ENCODE measurements around the gene ZGPAT.
A peak's percentile ranks its signal among the peaks of the same experiment; 100 is the strongest.
"Not testable (repeated sequence)": the region's sequence is repeated elsewhere in the genome, so short reads cannot be mapped to it uniquely, and the experiment has no call there.

The ZGPAT gene

DNA sequence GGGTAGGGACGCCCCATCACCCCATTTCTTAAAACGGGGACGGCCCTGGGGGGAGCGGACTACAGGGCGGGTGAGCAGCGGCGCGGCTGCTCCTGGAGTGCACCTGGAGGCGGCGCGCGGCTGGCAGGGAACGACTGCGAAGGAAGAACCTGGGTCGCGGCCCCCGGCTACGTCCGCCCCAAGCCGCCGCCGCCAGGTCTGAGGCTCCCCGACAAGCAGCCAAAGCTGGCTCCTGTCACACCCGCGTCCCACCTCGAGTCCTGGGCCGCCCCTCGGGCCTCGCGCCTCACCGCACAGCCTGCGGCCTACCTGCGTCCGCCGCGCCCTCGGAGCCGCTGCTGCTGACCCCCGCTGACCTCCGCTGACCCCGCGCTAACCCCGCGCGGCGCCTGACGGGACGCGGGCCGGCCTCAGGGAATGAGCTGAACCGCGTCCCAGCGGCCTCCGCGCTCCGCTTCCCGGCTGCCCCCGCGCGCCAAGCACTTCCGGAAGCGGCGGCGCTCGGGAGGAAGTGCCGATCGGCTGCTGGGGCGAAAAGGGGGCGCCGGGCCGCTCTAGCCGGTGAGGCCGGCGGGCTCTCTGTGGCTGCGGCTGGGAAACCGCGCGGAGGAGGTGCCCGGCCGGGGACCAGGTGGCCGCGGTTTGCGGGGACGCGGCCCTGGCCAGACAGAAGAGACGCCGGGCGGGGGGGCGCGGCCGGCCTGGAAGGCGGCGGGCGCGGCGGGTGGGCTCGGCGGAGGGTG lies at the start of gene ZGPAT, which contains the start of gene ARFRP1:
TSS of gene ZGPAT (plus strand) at position 482 of the 743 bp plus-strand sequence. CDS start 542 bp downstream, outside the sequence.
TSS of gene ARFRP1 (minus strand) at position 419 of the 743 bp plus-strand sequence. CDS start 885 bp downstream, outside the sequence.
- Histone ChIP-seq H3K36me3 (ENCODE audit: insufficient read depth, low read length) (peaks cover 22% of the 10 kb centered on the region), H2AFZ (ENCODE audit: low read length, unreplicated experiment) (peak within 1 kb of the TSS; percentile 66), H3K4me1 (ENCODE audit: control insufficient read depth, insufficient read depth, low read length, unreplicated experiment) (peaks cover 23% of the 10 kb centered on the region), H3K27me3 (ENCODE audit: insufficient read depth, low read length) (no peaks in the 10 kb centered on the region), H3K4me3 (ENCODE audit: low read depth, low read length) (peak within 1 kb of the TSS; percentile 85), H3K27ac (ENCODE audit: low read depth, low read length) (peak within 1 kb of the TSS; percentile 60), H3K79me2 (ENCODE audit: control insufficient read depth, insufficient read depth, low read length, unreplicated experiment) (peaks cover 73% of the 10 kb centered on the region)

DNA sequence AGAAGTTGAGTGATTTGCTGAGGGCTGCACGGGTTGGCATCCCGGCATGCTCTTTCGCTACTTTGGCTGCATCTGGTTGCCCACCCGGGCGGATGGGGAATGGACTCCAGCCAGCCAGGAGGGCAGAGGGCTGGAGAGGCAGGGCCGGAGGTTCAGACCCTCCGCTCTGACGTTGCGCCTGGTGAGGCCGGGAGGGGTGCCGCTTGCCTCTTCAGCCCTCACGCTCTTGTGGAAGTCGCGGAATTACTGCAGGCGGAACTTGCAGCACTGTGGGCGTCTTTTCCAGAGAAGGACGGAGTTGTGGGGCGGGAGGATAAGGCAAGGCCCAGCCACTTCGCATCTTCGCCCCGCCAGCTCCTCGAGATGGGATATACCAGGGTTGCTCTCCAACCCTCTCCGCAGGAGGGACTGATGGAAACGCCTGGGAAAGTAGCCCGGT lies 49.1 kb upstream of the ZGPAT start:
- Histone ChIP-seq H3K4me1 (ENCODE audit: control insufficient read depth, insufficient read depth, low read length, unreplicated experiment) (peaks cover 14% of the 10 kb centered on the region), H3K4me3 (ENCODE audit: low read depth, low read length) (peak overlapping the region; percentile 86), H3K27me3 (ENCODE audit: insufficient read depth, low read length) (no peaks in the 10 kb centered on the region), H3K79me2 (ENCODE audit: control insufficient read depth, insufficient read depth, low read length, unreplicated experiment) (peaks cover 20% of the 10 kb centered on the region), H2AFZ (ENCODE audit: low read length, unreplicated experiment) (peak overlapping the region; percentile 45), H3K27ac (ENCODE audit: low read depth, low read length) (peak overlapping the region; percentile 69; the same call in 1 of the 2 replicates), H3K36me3 (ENCODE audit: insufficient read depth, low read length) (no peaks in the 10 kb centered on the region)

DNA sequence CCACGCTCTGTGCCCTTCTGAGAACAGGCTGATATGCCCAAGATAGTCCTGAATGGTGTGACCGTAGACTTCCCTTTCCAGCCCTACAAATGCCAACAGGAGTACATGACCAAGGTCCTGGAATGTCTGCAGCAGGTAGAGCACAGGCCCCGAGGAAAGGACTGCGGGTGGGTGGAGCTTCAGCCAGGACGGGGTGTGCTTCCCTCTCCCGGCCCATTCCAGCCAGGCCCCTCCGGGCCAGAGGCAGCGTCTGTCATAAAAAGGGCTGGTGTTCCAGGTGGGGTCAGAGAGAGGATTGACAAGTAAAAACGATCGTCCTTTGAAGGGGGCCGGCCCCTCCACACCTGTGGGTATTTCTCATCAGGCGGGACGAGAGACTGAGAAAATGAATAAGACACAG lies 48.5 kb upstream of the ZGPAT start:
- Histone ChIP-seq H3K27me3 (ENCODE audit: insufficient read depth, low read length) (no peaks in the 10 kb centered on the region), H3K27ac (ENCODE audit: low read depth, low read length) (peak overlapping the region; percentile 69; the same call in 1 of the 2 replicates), H3K4me3 (ENCODE audit: low read depth, low read length) (peak overlapping the region; percentile 86), H3K4me1 (ENCODE audit: control insufficient read depth, insufficient read depth, low read length, unreplicated experiment) (peaks cover 14% of the 10 kb centered on the region), H3K79me2 (ENCODE audit: control insufficient read depth, insufficient read depth, low read length, unreplicated experiment) (peaks cover 20% of the 10 kb centered on the region), H3K36me3 (ENCODE audit: insufficient read depth, low read length) (no peaks in the 10 kb centered on the region), H2AFZ (ENCODE audit: low read length, unreplicated experiment) (no peak overlapping the region)

GRCh38 chr20:63660174-63660573 lies 47.7 kb upstream of the ZGPAT start:
- H3K4me3 ChIP-seq (ENCODE audit: low read depth, low read length); H2AFZ ChIP-seq (ENCODE audit: low read length, unreplicated experiment); H3K36me3 ChIP-seq (ENCODE audit: insufficient read depth, low read length); H3K27me3 ChIP-seq (ENCODE audit: insufficient read depth, low read length); H3K27ac ChIP-seq (ENCODE audit: low read depth, low read length): not testable (repeated sequence)
- Histone ChIP-seq H3K79me2 (ENCODE audit: control insufficient read depth, insufficient read depth, low read length, unreplicated experiment) (peaks cover 20% of the 10 kb centered on the region), H3K4me1 (ENCODE audit: control insufficient read depth, insufficient read depth, low read length, unreplicated experiment) (peaks cover 14% of the 10 kb centered on the region)

DNA sequence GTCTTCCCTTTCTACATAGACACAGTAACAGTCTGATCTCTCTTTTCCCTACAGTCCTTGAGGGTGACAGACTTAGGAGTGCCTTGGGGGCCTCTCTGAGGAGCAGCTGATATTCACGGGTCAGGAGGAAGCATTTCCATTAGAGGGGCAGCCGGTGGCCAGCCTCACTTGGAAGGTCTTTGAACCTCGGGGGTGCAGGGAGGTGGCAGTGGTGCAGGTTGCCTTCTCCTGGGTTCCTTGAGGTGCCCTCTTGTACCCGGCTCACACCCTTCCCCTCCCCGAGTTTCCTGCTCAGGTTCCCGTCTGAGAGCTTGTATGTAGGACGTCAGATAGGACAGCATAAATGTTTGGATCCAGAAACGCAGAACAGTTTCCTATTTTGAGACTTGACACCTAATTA lies 47.2 kb upstream of the ZGPAT start:
- no peaks in the 10 kb centered on the region for H3K36me3 ChIP-seq (ENCODE audit: insufficient read depth, low read length)
- H3K27me3 ChIP-seq (ENCODE audit: insufficient read depth, low read length) = no peaks in the 10 kb centered on the region
- peaks cover 14% of the 10 kb centered on the region for H3K4me1 ChIP-seq (ENCODE audit: control insufficient read depth, insufficient read depth, low read length, unreplicated experiment)
- H3K4me3 ChIP-seq (ENCODE audit: low read depth, low read length) = no peak overlapping the region
- no peak overlapping the region for H2AFZ ChIP-seq (ENCODE audit: low read length, unreplicated experiment)
- H3K79me2 ChIP-seq (ENCODE audit: control insufficient read depth, insufficient read depth, low read length, unreplicated experiment) = peaks cover 20% of the 10 kb centered on the region
- no peak overlapping the region for H3K27ac ChIP-seq (ENCODE audit: low read depth, low read length)

DNA sequence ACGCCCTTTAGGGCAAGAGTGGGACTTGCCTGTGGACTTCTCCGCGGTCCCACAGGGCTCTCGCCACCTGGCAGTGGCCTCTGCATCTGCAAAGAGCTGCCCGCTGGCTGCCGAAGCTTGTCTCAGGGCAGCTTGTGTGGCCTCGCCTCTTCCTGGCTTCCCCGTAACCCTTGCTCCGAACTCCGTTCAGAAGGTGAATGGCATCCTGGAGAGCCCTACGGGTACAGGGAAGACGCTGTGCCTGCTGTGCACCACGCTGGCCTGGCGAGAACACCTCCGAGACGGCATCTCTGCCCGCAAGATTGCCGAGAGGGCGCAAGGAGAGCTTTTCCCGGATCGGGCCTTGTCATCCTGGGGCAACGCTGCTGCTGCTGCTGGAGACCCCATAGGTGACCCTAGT lies 46.7 kb upstream of the ZGPAT start:
- Histone ChIP-seq H3K79me2 (ENCODE audit: control insufficient read depth, insufficient read depth, low read length, unreplicated experiment) (peaks cover 20% of the 10 kb centered on the region), H3K36me3 (ENCODE audit: insufficient read depth, low read length) (no peaks in the 10 kb centered on the region), H3K4me1 (ENCODE audit: control insufficient read depth, insufficient read depth, low read length, unreplicated experiment) (peaks cover 14% of the 10 kb centered on the region), H3K4me3 (ENCODE audit: low read depth, low read length) (no peak overlapping the region), H3K27ac (ENCODE audit: low read depth, low read length) (no peak overlapping the region), H3K27me3 (ENCODE audit: insufficient read depth, low read length) (no peaks in the 10 kb centered on the region), H2AFZ (ENCODE audit: low read length, unreplicated experiment) (no peak overlapping the region)

- Histone ChIP-seq H3K4me3 (ENCODE audit: low read depth, low read length) (no peak overlapping the region), H3K36me3 (ENCODE audit: insufficient read depth, low read length) (no peaks in the 10 kb centered on the region), H3K27ac (ENCODE audit: low read depth, low read length) (no peak overlapping the region), H3K79me2 (ENCODE audit: control insufficient read depth, insufficient read depth, low read length, unreplicated experiment) (peaks cover 20% of the 10 kb centered on the region), H3K4me1 (ENCODE audit: control insufficient read depth, insufficient read depth, low read length, unreplicated experiment) (peaks cover 10% of the 10 kb centered on the region), H2AFZ (ENCODE audit: low read length, unreplicated experiment) (no peak overlapping the region), H3K27me3 (ENCODE audit: insufficient read depth, low read length) (no peaks in the 10 kb centered on the region)
Measured at GRCh38 chr20:63661959-63662812, 45.7 kb upstream of the ZGPAT start.

- H3K79me2 ChIP-seq (ENCODE audit: control insufficient read depth, insufficient read depth, low read length, unreplicated experiment) = peaks cover 20% of the 10 kb centered on the region
- H3K27ac ChIP-seq (ENCODE audit: low read depth, low read length) = no peak overlapping the region
- no peak overlapping the region for H2AFZ ChIP-seq (ENCODE audit: low read length, unreplicated experiment)
- peaks cover 6% of the 10 kb centered on the region for H3K4me1 ChIP-seq (ENCODE audit: control insufficient read depth, insufficient read depth, low read length, unreplicated experiment)
- H3K4me3 ChIP-seq (ENCODE audit: low read depth, low read length) = no peak overlapping the region
- no peaks in the 10 kb centered on the region for H3K27me3 ChIP-seq (ENCODE audit: insufficient read depth, low read length)
- H3K36me3 ChIP-seq (ENCODE audit: insufficient read depth, low read length) = 0 out of 2 replicates have a peak, but pooled peaks cover 3% of the 10 kb centered on the region
Measured at GRCh38 chr20:63662813-63663189, 45.0 kb upstream of the ZGPAT start.

DNA sequence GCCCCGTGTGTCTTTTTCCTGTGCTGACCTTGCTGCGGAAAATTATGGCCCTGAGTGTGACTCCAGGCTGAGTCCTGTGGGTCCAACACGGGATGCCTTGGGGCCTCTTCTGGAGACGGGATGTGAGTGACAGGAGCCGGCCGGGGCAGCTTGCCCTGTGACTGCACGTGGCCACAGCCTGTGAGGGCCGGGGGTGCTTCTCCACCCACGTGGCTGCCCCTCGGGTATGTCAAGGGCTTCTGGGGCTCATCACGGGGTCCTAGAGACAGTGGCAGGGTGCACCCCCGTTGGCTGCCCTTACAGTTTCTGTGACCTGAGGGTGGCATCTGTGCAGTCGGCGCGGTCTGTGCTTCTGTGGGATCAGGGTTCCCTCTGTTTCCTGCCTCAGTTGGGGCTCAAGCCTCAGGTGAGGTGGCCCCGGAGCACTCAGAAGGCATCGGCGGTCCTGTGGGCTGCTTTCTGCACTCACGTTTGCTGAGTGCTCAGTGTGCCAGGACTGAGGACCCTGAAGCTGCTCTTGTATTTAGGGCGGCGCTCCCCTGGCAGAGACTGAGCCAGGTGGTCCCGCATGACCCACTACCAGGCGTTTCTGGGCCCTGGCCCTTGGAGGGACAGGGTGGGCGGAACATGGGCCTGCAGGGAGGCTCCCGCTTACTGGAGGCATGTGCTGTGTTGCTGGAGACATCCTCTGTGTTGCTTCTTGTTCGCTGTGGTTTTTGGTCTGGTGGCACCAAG lies 44.3 kb upstream of the ZGPAT start:
- Histone ChIP-seq H3K27ac (ENCODE audit: low read depth, low read length) (no peak overlapping the region), H3K4me3 (ENCODE audit: low read depth, low read length) (no peak overlapping the region), H2AFZ (ENCODE audit: low read length, unreplicated experiment) (no peak overlapping the region), H3K36me3 (ENCODE audit: insufficient read depth, low read length) (0 out of 2 replicates have a peak, but pooled peaks cover 3% of the 10 kb centered on the region), H3K79me2 (ENCODE audit: control insufficient read depth, insufficient read depth, low read length, unreplicated experiment) (peaks cover 20% of the 10 kb centered on the region), H3K27me3 (ENCODE audit: insufficient read depth, low read length) (no peaks in the 10 kb centered on the region), H3K4me1 (ENCODE audit: control insufficient read depth, insufficient read depth, low read length, unreplicated experiment) (peaks cover 6% of the 10 kb centered on the region)

GRCh38 chr20:63664143-63664851 lies 43.5 kb upstream of the ZGPAT start:
- H3K27ac ChIP-seq (ENCODE audit: low read depth, low read length) = no peak overlapping the region
- H3K4me1 ChIP-seq (ENCODE audit: control insufficient read depth, insufficient read depth, low read length, unreplicated experiment) = peaks cover 4% of the 10 kb centered on the region
- H3K36me3 ChIP-seq (ENCODE audit: insufficient read depth, low read length) = 0 out of 2 replicates have a peak, but pooled peaks cover 3% of the 10 kb centered on the region
- H2AFZ ChIP-seq (ENCODE audit: low read length, unreplicated experiment) = no peak overlapping the region
- H3K27me3 ChIP-seq (ENCODE audit: insufficient read depth, low read length) = no peaks in the 10 kb centered on the region
- H3K79me2 ChIP-seq (ENCODE audit: control insufficient read depth, insufficient read depth, low read length, unreplicated experiment) = peaks cover 18% of the 10 kb centered on the region
- H3K4me3 ChIP-seq (ENCODE audit: low read depth, low read length) = no peak overlapping the region
